Caco-2 (cell line): ENCODE results near the gene HOMER1. TPM values are rescaled to one million over a fixed set of nuclear protein-coding genes. Genes with fewer than 3 reads are reported as not detected.

Experiments used
- BruUV-seq: library from RNA; stranded (reverse); fragments of 400-500 nt; replicated peaks from 2 replicates; lab custom pipeline; 2021; lab: Mats Ljungman, UMichigan
- CTCF ChIA-PET: fragments of 300-600 bp; sonication (Branson Sonifier 250); formaldehyde crosslinking; loops from one replicate; lab custom pipeline; 2022; ENCODE audit warnings: antibody characterized with exemption; lab: Charles Lee
- POLR2A ChIA-PET: fragments of 300-600 bp; sonication (Branson Sonifier 250); formaldehyde crosslinking; loops from one replicate; lab custom pipeline; 2022; ENCODE audit warnings: antibody characterized with exemption; lab: Charles Lee
- DNase-seq, 2 experiments: peaks; one replicate each; pipeline versions ENCODE4 v3.0.0 to v3.0.0-alpha.2; 2020 to 2022
- H3K27me3 ChIP-seq: replicated peaks from 2 replicates; pipeline ENCODE4 v1.6.0; 2011; ENCODE audit warnings: low read length; ENCODE audit not compliant: control insufficient read depth, insufficient read depth
- H3K36me3 ChIP-seq: 2 replicates; pipeline ENCODE4 v1.5.1; 2011; ENCODE audit warnings: low read length; ENCODE audit not compliant: control insufficient read depth, insufficient read depth
- H3K4me1 ChIP-seq: fragments of 250-450 bp; sonication (Bioruptor Pico); 2 replicates; pipeline ENCODE4 v1.5.1; 2020; ENCODE audit warnings: mild to moderate bottlenecking
- H3K4me3 ChIP-seq: 2 replicates; pipeline ENCODE4 v1.5.1; 2011; ENCODE audit warnings: low read depth, mild to moderate bottlenecking, control low read depth, low read length
- H3K9me3 ChIP-seq: fragments of 250-450 bp; sonication (Bioruptor Pico); 2 replicates; pipeline ENCODE4 v1.5.1; 2020; ENCODE audit warnings: mild to moderate bottlenecking, moderate library complexity
- H3K27ac Mint-ChIP-seq: one replicate; pipeline ENCODE4 v1.8.0; 2022; ENCODE audit warnings: mixed read lengths; ENCODE audit not compliant: unreplicated experiment
- H3K27me3 Mint-ChIP-seq: one replicate; pipeline ENCODE4 v1.8.0; 2022; ENCODE audit warnings: mixed read lengths; ENCODE audit not compliant: insufficient read depth, unreplicated experiment
- H3K36me3 Mint-ChIP-seq: one replicate; pipeline ENCODE4 v1.8.0; 2022; ENCODE audit warnings: mild to moderate bottlenecking, mixed read lengths; ENCODE audit not compliant: insufficient read depth, unreplicated experiment
- H3K4me1 Mint-ChIP-seq: one replicate; pipeline ENCODE4 v1.8.0; 2022; ENCODE audit warnings: low read depth, mixed read lengths; ENCODE audit not compliant: unreplicated experiment
- H3K4me3 Mint-ChIP-seq: one replicate; pipeline ENCODE4 v1.8.0; 2022; ENCODE audit warnings: mild to moderate bottlenecking, moderate library complexity, mixed read lengths; ENCODE audit not compliant: unreplicated experiment
- H3K9me3 Mint-ChIP-seq: one replicate; pipeline ENCODE4 v1.8.0; 2022; ENCODE audit warnings: mixed read lengths; ENCODE audit not compliant: unreplicated experiment
- intact Hi-C: fragments of 100-400 bp; cut with micrococcal nuclease; formaldehyde crosslinking; loops from one replicate; pipeline ENCODE4 v1.10.0; 2022; ENCODE audit not compliant: unreplicated experiment
- total RNA-seq: library from RNA; stranded (reverse); gene quantifications from 2 replicates; pipeline ENCODE4 v1.2.3, GENCODE V29; 2022
- TF ChIP-seq, protein P1 (sequence below), 2 experiments: fragments of 200-600 bp in 1 of 2; IDR thresholded peaks; 1 replicate in 1 of 2; 2 replicates in 1 of 2; pipeline versions ENCODE4 v1.5.1 to v1.8.0; 2011 to 2022; ENCODE audit warnings: antibody characterized with exemption in 1 of 2, control low read depth in 1 of 2, inconsistent platforms in 1 of 2, low read depth in 1 of 2, low read length in 1 of 2, mild to moderate bottlenecking in 1 of 2, moderate library complexity in 1 of 2; ENCODE audit not compliant: insufficient read depth in 1 of 2, severe bottlenecking in 1 of 2, unreplicated experiment in 1 of 2

Gene HOMER1
- total RNA-seq, 1 experiment from 2014 or later = 22.2 TPM

DNA sequence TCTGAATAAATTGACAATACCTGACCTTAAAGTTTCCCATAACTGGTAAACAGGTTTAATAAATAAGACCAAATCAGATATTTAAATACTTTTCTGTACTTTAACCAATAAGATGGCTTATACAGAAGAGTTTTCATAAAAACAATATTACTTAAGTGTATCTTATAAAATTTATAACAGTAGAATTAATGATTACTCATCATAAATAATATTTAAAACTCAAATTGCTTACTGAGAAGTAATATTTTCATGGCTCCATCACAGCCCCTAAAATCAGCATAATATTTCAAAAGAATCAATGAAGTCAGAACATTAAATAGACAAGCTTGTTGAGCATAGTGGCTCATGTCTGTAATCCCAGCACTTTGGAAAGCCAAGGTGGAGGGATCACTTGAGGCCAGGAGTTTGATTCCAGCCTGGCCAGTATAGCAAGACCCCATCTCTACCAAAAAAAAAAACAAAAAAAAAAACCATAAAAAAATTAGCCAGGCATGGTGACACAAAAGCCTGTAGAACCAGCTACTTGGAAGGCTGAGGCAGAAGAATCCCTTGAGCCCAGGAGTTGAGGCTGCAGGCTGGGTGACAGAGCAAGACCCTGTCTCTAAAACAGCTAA lies 23.5 kb downstream of the HOMER1 start:
- intact Hi-C loops = no loop called here
- POLR2A ChIA-PET = interaction anchor here (0.9 kb wide), 1 partner anchor 24 kb away, joined by 5 read pairs; the partner anchor contains the start of gene HOMER1
- H3K4me3 Mint-ChIP-seq = no peak overlapping the region
- BruUV-seq = no TSS peak
- no peak overlapping the region for H3K27ac Mint-ChIP-seq
- TF ChIP-seq, protein P1, sequence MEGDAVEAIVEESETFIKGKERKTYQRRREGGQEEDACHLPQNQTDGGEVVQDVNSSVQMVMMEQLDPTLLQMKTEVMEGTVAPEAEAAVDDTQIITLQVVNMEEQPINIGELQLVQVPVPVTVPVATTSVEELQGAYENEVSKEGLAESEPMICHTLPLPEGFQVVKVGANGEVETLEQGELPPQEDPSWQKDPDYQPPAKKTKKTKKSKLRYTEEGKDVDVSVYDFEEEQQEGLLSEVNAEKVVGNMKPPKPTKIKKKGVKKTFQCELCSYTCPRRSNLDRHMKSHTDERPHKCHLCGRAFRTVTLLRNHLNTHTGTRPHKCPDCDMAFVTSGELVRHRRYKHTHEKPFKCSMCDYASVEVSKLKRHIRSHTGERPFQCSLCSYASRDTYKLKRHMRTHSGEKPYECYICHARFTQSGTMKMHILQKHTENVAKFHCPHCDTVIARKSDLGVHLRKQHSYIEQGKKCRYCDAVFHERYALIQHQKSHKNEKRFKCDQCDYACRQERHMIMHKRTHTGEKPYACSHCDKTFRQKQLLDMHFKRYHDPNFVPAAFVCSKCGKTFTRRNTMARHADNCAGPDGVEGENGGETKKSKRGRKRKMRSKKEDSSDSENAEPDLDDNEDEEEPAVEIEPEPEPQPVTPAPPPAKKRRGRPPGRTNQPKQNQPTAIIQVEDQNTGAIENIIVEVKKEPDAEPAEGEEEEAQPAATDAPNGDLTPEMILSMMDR (IDR thresholded peaks at IDR 0.05; ENCODE audit: insufficient read depth in 1 of 2, low read depth in 1 of 2, low read length in 1 of 2, severe bottlenecking in 1 of 2, unreplicated experiment in 1 of 2) = no peak
- no peaks in the 10 kb centered on the region for H3K36me3 Mint-ChIP-seq
- Histone ChIP-seq H3K36me3 (no peaks in the 10 kb centered on the region), H3K4me3 (no peak overlapping the region), H3K9me3 (no peaks in the 10 kb centered on the region), H3K27me3 (no peaks in the 10 kb centered on the region), H3K4me1 (no peaks in the 10 kb centered on the region)
- H3K4me1 Mint-ChIP-seq = peaks cover 16% of the 10 kb centered on the region
- CTCF ChIA-PET = no interaction called here
- no peaks in the 10 kb centered on the region for H3K27me3 Mint-ChIP-seq
- H3K9me3 Mint-ChIP-seq = peaks cover 11% of the 10 kb centered on the region
- no peak for DNase-seq

DNA sequence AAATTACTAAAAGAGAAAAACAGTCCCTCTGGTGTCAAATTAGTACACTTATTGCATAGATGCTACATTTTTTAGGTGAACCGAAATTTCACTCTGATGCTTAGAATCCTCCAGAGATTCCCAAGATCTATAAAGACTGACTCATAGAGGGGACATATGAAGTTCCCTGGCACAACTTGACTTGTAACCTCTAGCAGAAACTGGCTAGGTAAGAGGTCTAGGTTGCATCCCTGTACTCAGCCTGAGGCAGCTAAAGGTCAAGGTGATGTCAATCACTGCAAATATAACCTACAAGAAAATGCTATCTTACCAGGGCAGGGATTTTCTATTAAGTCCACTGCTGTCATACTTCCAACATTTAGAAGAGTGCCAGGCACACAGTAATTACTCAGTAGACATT lies 24.2 kb downstream of the HOMER1 start:
- CTCF ChIA-PET = no interaction called here
- Mint-ChIP-seq H3K27me3 (no peaks in the 10 kb centered on the region), H3K4me1 (peaks cover 11% of the 10 kb centered on the region)

DNA sequence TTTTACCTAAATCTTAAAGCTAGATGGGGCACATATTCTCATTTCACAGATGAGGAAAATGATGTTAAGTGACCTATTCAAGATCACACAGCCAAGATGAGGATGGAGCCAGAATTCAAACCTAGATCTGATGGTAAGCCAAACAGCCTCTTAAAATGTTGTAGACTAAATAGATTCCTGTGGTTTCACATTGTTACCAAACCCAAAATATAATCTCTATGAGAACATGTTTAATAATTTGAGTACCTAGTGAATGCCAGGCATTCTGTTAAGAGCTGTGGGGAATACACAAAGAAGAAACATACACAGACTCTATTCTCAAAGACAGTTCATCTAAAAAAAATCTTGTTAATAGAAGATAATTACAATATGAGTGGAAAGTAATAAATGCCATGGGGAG lies 25.2 kb downstream of the HOMER1 start:
- no peak overlapping the region for H3K27ac Mint-ChIP-seq
- Histone ChIP-seq H3K9me3 (no peaks in the 10 kb centered on the region), H3K36me3 (no peaks in the 10 kb centered on the region), H3K4me3 (no peak overlapping the region), H3K27me3 (no peaks in the 10 kb centered on the region), H3K4me1 (no peaks in the 10 kb centered on the region)
- peaks cover 5% of the 10 kb centered on the region for H3K4me1 Mint-ChIP-seq
- POLR2A ChIA-PET = no interaction called here
- TF ChIP-seq, protein P1 (IDR thresholded peaks at IDR 0.05; ENCODE audit: insufficient read depth in 1 of 2, low read depth in 1 of 2, low read length in 1 of 2, severe bottlenecking in 1 of 2, unreplicated experiment in 1 of 2) = no peak
- no peaks in the 10 kb centered on the region for H3K27me3 Mint-ChIP-seq
- no peak for DNase-seq
- no TSS peak for BruUV-seq
- CTCF ChIA-PET = interaction anchor here (0.6 kb wide), 1 partner anchor 232 kb away, joined by 5 read pairs; no protein-coding TSS in a partner anchor
- intact Hi-C loops = no loop called here
- H3K9me3 Mint-ChIP-seq = peaks cover 8% of the 10 kb centered on the region
- no peaks in the 10 kb centered on the region for H3K36me3 Mint-ChIP-seq
- H3K4me3 Mint-ChIP-seq = no peak overlapping the region

More for the DNA sequence above, 24.2 kb downstream of the HOMER1 start:
- H3K27me3 ChIP-seq = no peaks in the 10 kb centered on the region
- H3K9me3 ChIP-seq = no peaks in the 10 kb centered on the region
- H3K4me1 ChIP-seq = no peaks in the 10 kb centered on the region
- no peak overlapping the region for H3K4me3 Mint-ChIP-seq
- POLR2A ChIA-PET = no interaction called here
- no peak overlapping the region for H3K4me3 ChIP-seq
- no peak for DNase-seq
- H3K36me3 ChIP-seq = no peaks in the 10 kb centered on the region
- peaks cover 11% of the 10 kb centered on the region for H3K9me3 Mint-ChIP-seq
- intact Hi-C loops = no loop called here
- TF ChIP-seq, protein P1 (IDR thresholded peaks at IDR 0.05; ENCODE audit: insufficient read depth in 1 of 2, low read depth in 1 of 2, low read length in 1 of 2, severe bottlenecking in 1 of 2, unreplicated experiment in 1 of 2) = no peak
- H3K27ac Mint-ChIP-seq = no peak overlapping the region
- no peaks in the 10 kb centered on the region for H3K36me3 Mint-ChIP-seq
- no TSS peak for BruUV-seq
